SK-N-SH (cell line): ENCODE measurements around the gene EGFLAM. TPM values are rescaled to one million over a fixed set of nuclear protein-coding genes. Genes with fewer than 3 reads are reported as not detected.
A peak's percentile ranks its signal among the peaks of the same experiment; 100 is the strongest.

Source experiments
- CTCF ChIA-PET: fragments of 300-600, 350-600 bp; formaldehyde crosslinking; extraction: SDS; loops from one replicate; lab custom pipeline; 2021; lab: Yijun Ruan, JAX
- POLR2A ChIA-PET: fragments of 350-600 bp; sonication (Branson Sonifier 250); formaldehyde crosslinking; extraction: SDS; loops from one replicate; lab custom pipeline; 2020; ENCODE audit warnings: antibody characterized with exemption, inconsistent platforms; lab: Yijun Ruan, JAX
- DNase-seq: peaks from one replicate; pipeline ENCODE4 v3.0.0; 2012
- H2AFZ ChIP-seq: fragments of 200-600 bp; sonication (generic); 2 replicates; pipeline ENCODE4 v1.8.1; 2016; ENCODE audit warnings: antibody characterized with exemption, mild to moderate bottlenecking, low read depth
- H3F3A ChIP-seq: fragments of 200-600 bp; sonication (generic); replicated peaks from 2 replicates; pipeline ENCODE3; 2016; ENCODE audit warnings: antibody characterized with exemption, mild to moderate bottlenecking; ENCODE audit not compliant: insufficient read depth
- H3K27ac ChIP-seq, 2 experiments: fragments of 200-500 bp in 1 of 2; fragments of 200-600 bp in 1 of 2; sonication (Bioruptor generic) in 1 of 2; sonication (generic), shearing (Covaris generic) in 1 of 2; 2 replicates each; pipeline versions ENCODE4 v1.5.1 to v1.6.1; 2014 to 2016; ENCODE audit warnings: low read depth in 2 of 2, inconsistent platforms in 1 of 2, low read length in 1 of 2, mild to moderate bottlenecking in 1 of 2, mixed read lengths in 1 of 2
- H3K27me3 ChIP-seq: fragments of 200-600 bp; sonication (generic), shearing (Covaris generic); 2 replicates; pipeline ENCODE4 v1.6.1; 2016; ENCODE audit warnings: mixed run types; ENCODE audit not compliant: insufficient read depth
- H3K36me3 ChIP-seq, 2 experiments: fragments of 200-500 bp in 1 of 2; fragments of 200-600 bp in 1 of 2; sonication (Bioruptor generic) in 1 of 2; sonication (generic) in 1 of 2; replicated peaks in 1 of 2; 2 replicates each; pipeline versions ENCODE3 to v1.5.1; 2014 to 2016; ENCODE audit warnings: low read length in 1 of 2, mild to moderate bottlenecking in 1 of 2; ENCODE audit not compliant: insufficient read depth in 2 of 2, control insufficient read depth in 1 of 2
- H3K4me1 ChIP-seq, 2 experiments: fragments of 200-500 bp in 1 of 2; fragments of 200-600 bp in 1 of 2; sonication (Bioruptor generic) in 1 of 2; sonication (generic), shearing (Covaris generic) in 1 of 2; 2 replicates each; pipeline versions ENCODE4 v1.5.1 to v1.6.1; 2014 to 2016; ENCODE audit warnings: low read depth in 1 of 2, low read length in 1 of 2, mixed run types in 1 of 2; ENCODE audit not compliant: insufficient read depth in 2 of 2, control insufficient read depth in 1 of 2
- H3K4me2 ChIP-seq: fragments of 200-600 bp; sonication (generic), shearing (Covaris generic); 2 replicates; pipeline ENCODE4 v1.6.1; 2017; ENCODE audit warnings: mixed run types
- H3K4me3 ChIP-seq, 2 experiments: fragments of 200-500 bp in 1 of 2; fragments of 200-600 bp in 1 of 2; sonication (Bioruptor generic) in 1 of 2; sonication (generic), shearing (Covaris generic) in 1 of 2; 2 replicates each; pipeline versions ENCODE4 v1.5.1 to v1.8.1; 2014 to 2016; ENCODE audit warnings: low read depth in 2 of 2, inconsistent platforms in 1 of 2, low read length in 1 of 2, mild to moderate bottlenecking in 1 of 2, mixed read lengths in 1 of 2, moderate library complexity in 1 of 2
- H3K79me2 ChIP-seq: fragments of 200-600 bp; sonication (generic); 2 replicates; pipeline ENCODE4 v1.8.1; 2017; ENCODE audit warnings: mild to moderate bottlenecking; ENCODE audit not compliant: insufficient read depth
- H3K9ac ChIP-seq: fragments of 200-600 bp; sonication (generic); 2 replicates; pipeline ENCODE4 v1.6.1; 2017; ENCODE audit warnings: mixed run types
- H3K9me2 ChIP-seq: fragments of 200-600 bp; sonication (generic); 2 replicates; pipeline ENCODE4 v1.6.1; 2017; ENCODE audit warnings: mixed run types
- H3K9me3 ChIP-seq: fragments of 200-600 bp; sonication (generic); 2 replicates; pipeline ENCODE4 v1.6.1; 2017; ENCODE audit warnings: mixed run types, mild to moderate bottlenecking, moderate library complexity
- H4K20me1 ChIP-seq: fragments of 200-600 bp; sonication (generic); 2 replicates; pipeline ENCODE4 v1.6.1; 2017; ENCODE audit warnings: mild to moderate bottlenecking, mixed run types; ENCODE audit not compliant: insufficient read depth
- EP300 ChIP-seq, 2 experiments: IDR thresholded peaks; 2 replicates each; pipeline versions ENCODE4 v1.4.0 to v1.6.1; 2012; ENCODE audit warnings: borderline replicate concordance in 1 of 2, low read depth in 1 of 2, low read length in 1 of 2
- EZH2phosphoT487 ChIP-seq: fragments of 200-600 bp; sonication (generic); IDR thresholded peaks from 2 replicates; pipeline ENCODE4 v1.6.1; 2017; ENCODE audit warnings: low read depth, mixed run types, mild to moderate bottlenecking, antibody characterized with exemption, moderate library complexity, borderline replicate concordance
- FOXJ3 ChIP-seq: sonication (generic); formaldehyde crosslinking; IDR thresholded peaks from 2 replicates; pipeline ENCODE4 v1.5.1; 2020; ENCODE audit warnings: mild to moderate bottlenecking, missing genetic modification reagents
- FOXM1 ChIP-seq: IDR thresholded peaks from 2 replicates; pipeline ENCODE4 v1.4.0; 2012; ENCODE audit warnings: low read depth, mild to moderate bottlenecking
- GATA2 ChIP-seq: sonication (generic); formaldehyde crosslinking; IDR thresholded peaks from 2 replicates; pipeline ENCODE4 v1.5.0; 2020; ENCODE audit warnings: mild to moderate bottlenecking, missing genetic modification reagents
- IRF3 ChIP-seq: fragments of 150-350 bp; IDR thresholded peaks from 2 replicates; pipeline ENCODE4 v1.6.1; 2016; ENCODE audit warnings: mild to moderate bottlenecking, low read depth, low read length
- JUND ChIP-seq: IDR thresholded peaks from 2 replicates; pipeline ENCODE4 v1.4.0; 2012
- MEF2A ChIP-seq: IDR thresholded peaks from 2 replicates; pipeline ENCODE4 v1.4.0; 2012; ENCODE audit warnings: low read depth, borderline replicate concordance
- MXI1 ChIP-seq: IDR thresholded peaks from 2 replicates; pipeline ENCODE4 v1.6.1; 2012; ENCODE audit warnings: mild to moderate bottlenecking, low read depth, low read length, improper control_type of control experiment
- NFIC ChIP-seq: IDR thresholded peaks from 2 replicates; pipeline ENCODE4 v1.4.0; 2012; ENCODE audit warnings: borderline replicate concordance
- NRF1 ChIP-seq: IDR thresholded peaks from 2 replicates; pipeline ENCODE4 v1.6.1; 2012; ENCODE audit warnings: low read depth, mild to moderate bottlenecking, low read length
- RAD21 ChIP-seq: IDR thresholded peaks from 2 replicates; pipeline ENCODE4 v1.6.1; 2012; ENCODE audit warnings: mild to moderate bottlenecking, low read length
- RCOR1 ChIP-seq: fragments of 150-350 bp; IDR thresholded peaks from 2 replicates; pipeline ENCODE4 v1.6.1; 2017; ENCODE audit warnings: antibody characterized with exemption, low read length
- SIN3A ChIP-seq: IDR thresholded peaks from 2 replicates; pipeline ENCODE4 v1.6.1; 2012; ENCODE audit warnings: low read depth, mild to moderate bottlenecking, low read length, moderate library complexity, borderline replicate concordance
- SMC3 ChIP-seq: IDR thresholded peaks from 2 replicates; pipeline ENCODE4 v1.6.1; 2012; ENCODE audit warnings: low read depth, low read length, improper control_type of control experiment
- TCF12 ChIP-seq: IDR thresholded peaks from 2 replicates; pipeline ENCODE4 v1.4.0; 2012
- YY1 ChIP-seq: IDR thresholded peaks from 2 replicates; pipeline ENCODE4 v1.4.0; 2012; ENCODE audit warnings: low read depth, mild to moderate bottlenecking
- WGBS: methylation state at CpG from one replicate; pipeline ENCODE4 v1.1.6; 2017; ENCODE audit warnings: low lambda C conversion rate; 5-methylcytosine and 5-hydroxymethylcytosine counted together
- polyA plus RNA-seq, 3 experiments: library from polyadenylated mRNA; depleted of rRNA; stranded (reverse); fragments of >200 nt; gene quantifications; 2 replicates each; pipeline ENCODE4 v1.2.3, GENCODE V29; 2012
- TF ChIP-seq, protein P1 (sequence below): IDR thresholded peaks from 2 replicates; pipeline ENCODE4 v1.4.0; 2012; ENCODE audit warnings: low read depth, borderline replicate concordance
- TF ChIP-seq, protein P2 (sequence below): IDR thresholded peaks from 2 replicates; pipeline ENCODE4 v1.4.0; 2012; ENCODE audit warnings: low read depth, borderline replicate concordance
- TF ChIP-seq, protein P3 (sequence below): fragments of 150-350 bp; IDR thresholded peaks from 2 replicates; pipeline ENCODE4 v1.6.1; 2017; ENCODE audit warnings: antibody characterized with exemption, low read length, low read depth, borderline replicate concordance

The EGFLAM gene
- polyA plus RNA-seq, 1 of the 3 experiments (the other 2 are of a cell fraction), result 0.05 TPM

- no peak for TF ChIP-seq MEF2A
- TF ChIP-seq, protein P1, sequence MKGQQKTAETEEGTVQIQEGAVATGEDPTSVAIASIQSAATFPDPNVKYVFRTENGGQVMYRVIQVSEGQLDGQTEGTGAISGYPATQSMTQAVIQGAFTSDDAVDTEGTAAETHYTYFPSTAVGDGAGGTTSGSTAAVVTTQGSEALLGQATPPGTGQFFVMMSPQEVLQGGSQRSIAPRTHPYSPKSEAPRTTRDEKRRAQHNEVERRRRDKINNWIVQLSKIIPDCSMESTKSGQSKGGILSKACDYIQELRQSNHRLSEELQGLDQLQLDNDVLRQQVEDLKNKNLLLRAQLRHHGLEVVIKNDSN, result no peak
- TF ChIP-seq NRF1, result no peak
- TF ChIP-seq, protein P2, sequence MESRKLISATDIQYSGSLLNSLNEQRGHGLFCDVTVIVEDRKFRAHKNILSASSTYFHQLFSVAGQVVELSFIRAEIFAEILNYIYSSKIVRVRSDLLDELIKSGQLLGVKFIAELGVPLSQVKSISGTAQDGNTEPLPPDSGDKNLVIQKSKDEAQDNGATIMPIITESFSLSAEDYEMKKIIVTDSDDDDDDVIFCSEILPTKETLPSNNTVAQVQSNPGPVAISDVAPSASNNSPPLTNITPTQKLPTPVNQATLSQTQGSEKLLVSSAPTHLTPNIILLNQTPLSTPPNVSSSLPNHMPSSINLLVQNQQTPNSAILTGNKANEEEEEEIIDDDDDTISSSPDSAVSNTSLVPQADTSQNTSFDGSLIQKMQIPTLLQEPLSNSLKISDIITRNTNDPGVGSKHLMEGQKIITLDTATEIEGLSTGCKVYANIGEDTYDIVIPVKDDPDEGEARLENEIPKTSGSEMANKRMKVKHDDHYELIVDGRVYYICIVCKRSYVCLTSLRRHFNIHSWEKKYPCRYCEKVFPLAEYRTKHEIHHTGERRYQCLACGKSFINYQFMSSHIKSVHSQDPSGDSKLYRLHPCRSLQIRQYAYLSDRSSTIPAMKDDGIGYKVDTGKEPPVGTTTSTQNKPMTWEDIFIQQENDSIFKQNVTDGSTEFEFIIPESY, result no peak
These were observed 122.2 kb downstream of the EGFLAM start (continued) for GRCh38 chr5:38380537-38380936.

DNA sequence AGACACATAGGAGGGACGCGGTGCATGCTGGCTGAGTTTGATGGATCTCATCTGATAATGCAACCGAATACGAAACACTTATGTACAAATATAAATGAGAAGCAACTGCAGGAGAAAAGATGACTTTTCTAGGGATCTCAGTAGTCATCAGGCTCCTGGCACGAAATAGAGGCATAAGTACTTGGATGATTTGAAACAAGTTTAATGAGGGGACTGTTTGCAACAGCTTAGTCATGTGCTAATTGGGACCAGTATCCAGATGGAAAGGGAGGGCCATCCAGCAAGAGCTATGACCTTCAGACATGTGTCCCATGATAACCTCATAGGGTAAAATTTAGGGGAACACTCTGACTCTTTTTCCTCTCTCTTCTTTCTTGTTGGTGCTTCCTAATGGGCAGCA is 123.0 kb downstream of the EGFLAM start:
- CTCF ChIA-PET, result interaction anchor here (1.3 to 3.6 kb wide), 3 partner anchors 61 to 427 kb away, joined by 3 to 20 read pairs (median 20); no protein-coding TSS in a partner anchor
- 73% methylated on average over 5 of the region's 5 CpGs for WGBS

GRCh38 chr5:38382898-38383297 is 124.5 kb downstream of the EGFLAM start:
- DNase-seq, result peak; percentile 67
- POLR2A ChIA-PET, result no interaction called here
- no peak overlapping the region for H2AFZ ChIP-seq
- H3K9ac ChIP-seq, result no peak overlapping the region
- H3K27me3 ChIP-seq, result peaks cover 10% of the 10 kb centered on the region; the same call in 1 of the 2 replicates
- no peak overlapping the region for H3K4me2 ChIP-seq
- H3K79me2 ChIP-seq, result no peaks in the 10 kb centered on the region
- H3K9me3 ChIP-seq, result no peaks in the 10 kb centered on the region
- peaks cover 0 to 4% of the 10 kb centered on the region in 2 experiments; a peak in 2 of 4 replicates for H3K4me1 ChIP-seq
- no peaks in the 10 kb centered on the region for H4K20me1 ChIP-seq
- H3K36me3 ChIP-seq, result no peaks in the 10 kb centered on the region
- no peak overlapping the region; a peak in 1 of 4 replicates for H3K4me3 ChIP-seq
- CTCF ChIA-PET, result interaction anchor here (0.5 to 3.6 kb wide), 57 partner anchors 10 to 573 kb away, joined by 3 to 27 read pairs (median 4); no protein-coding TSS in a partner anchor
- H3F3A ChIP-seq, result no peaks in the 10 kb centered on the region
- H3K9me2 ChIP-seq, result no peaks in the 10 kb centered on the region
- H3K27ac ChIP-seq, result no peak overlapping the region
- WGBS, result 33% methylated on average over 7 of the region's 7 CpGs
- TF ChIP-seq, protein P3, sequence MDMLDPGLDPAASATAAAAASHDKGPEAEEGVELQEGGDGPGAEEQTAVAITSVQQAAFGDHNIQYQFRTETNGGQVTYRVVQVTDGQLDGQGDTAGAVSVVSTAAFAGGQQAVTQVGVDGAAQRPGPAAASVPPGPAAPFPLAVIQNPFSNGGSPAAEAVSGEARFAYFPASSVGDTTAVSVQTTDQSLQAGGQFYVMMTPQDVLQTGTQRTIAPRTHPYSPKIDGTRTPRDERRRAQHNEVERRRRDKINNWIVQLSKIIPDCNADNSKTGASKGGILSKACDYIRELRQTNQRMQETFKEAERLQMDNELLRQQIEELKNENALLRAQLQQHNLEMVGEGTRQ, result no peak
- TF ChIP-seq TCF12, result no peak
- TF ChIP-seq FOXM1, result no peak
- no peak for TF ChIP-seq NFIC
- TF ChIP-seq, protein P1, result no peak
- TF ChIP-seq RAD21, result peak; percentile 74
- peak; percentile 80 for TF ChIP-seq SMC3
- TF ChIP-seq EZH2phosphoT487, result no peak
- no peak for TF ChIP-seq FOXJ3 (CRISPR knock-in tag)
- no peak for TF ChIP-seq JUND
- no peak for TF ChIP-seq SIN3A
- TF ChIP-seq EP300 (IDR thresholded peaks at IDR 0.05; ENCODE audit: borderline replicate concordance in 1 of 2, low read depth in 1 of 2, low read length in 1 of 2), result no peak
- no peak for TF ChIP-seq MXI1
- TF ChIP-seq RCOR1, result 0 out of 2 replicates have a peak, but pooled peaks have one; percentile 10
- no peak for TF ChIP-seq YY1

More for the DNA sequence above, 123.0 kb downstream of the EGFLAM start:
- Histone ChIP-seq H3K4me3 (no peak overlapping the region), H3K79me2 (no peaks in the 10 kb centered on the region), H3K4me1 (peaks cover 0 to 4% of the 10 kb centered on the region in 2 experiments; a peak in 2 of 4 replicates), H2AFZ (no peak overlapping the region), H4K20me1 (no peaks in the 10 kb centered on the region)
- TF ChIP-seq TCF12 (no peak), GATA2 (CRISPR knock-in tag) (no peak), IRF3 (no peak), JUND (no peak)
- TF ChIP-seq, all 33 proteins: peak for 0
- H3K27me3 ChIP-seq, result peaks cover 10% of the 10 kb centered on the region; the same call in 1 of the 2 replicates
- H3K36me3 ChIP-seq, result no peaks in the 10 kb centered on the region
- H3K27ac ChIP-seq, result no peak overlapping the region
- H3K9ac ChIP-seq, result no peak overlapping the region
- H3K9me2 ChIP-seq, result no peaks in the 10 kb centered on the region
- no peak overlapping the region for H3K4me2 ChIP-seq
- H3F3A ChIP-seq, result no peaks in the 10 kb centered on the region
- DNase-seq, result no peak
- H3K9me3 ChIP-seq, result no peaks in the 10 kb centered on the region
- POLR2A ChIA-PET, result no interaction called here
